GM19455 (cell line): ENCODE measurements around the gene CPLANE1.
A peak's percentile ranks its signal among the peaks of the same experiment; 100 is the strongest.
"Not testable (repeated sequence)": the region's sequence is repeated elsewhere in the genome, so short reads cannot be mapped to it uniquely, and the experiment has no call there.

Experiments used
- ATAC-seq: cut with Tn5 transposase; IDR thresholded peaks from one replicate; pipeline ENCODE4 v1.9.1; 2021; ENCODE audit not compliant: unreplicated experiment

The CPLANE1 gene

DNA sequence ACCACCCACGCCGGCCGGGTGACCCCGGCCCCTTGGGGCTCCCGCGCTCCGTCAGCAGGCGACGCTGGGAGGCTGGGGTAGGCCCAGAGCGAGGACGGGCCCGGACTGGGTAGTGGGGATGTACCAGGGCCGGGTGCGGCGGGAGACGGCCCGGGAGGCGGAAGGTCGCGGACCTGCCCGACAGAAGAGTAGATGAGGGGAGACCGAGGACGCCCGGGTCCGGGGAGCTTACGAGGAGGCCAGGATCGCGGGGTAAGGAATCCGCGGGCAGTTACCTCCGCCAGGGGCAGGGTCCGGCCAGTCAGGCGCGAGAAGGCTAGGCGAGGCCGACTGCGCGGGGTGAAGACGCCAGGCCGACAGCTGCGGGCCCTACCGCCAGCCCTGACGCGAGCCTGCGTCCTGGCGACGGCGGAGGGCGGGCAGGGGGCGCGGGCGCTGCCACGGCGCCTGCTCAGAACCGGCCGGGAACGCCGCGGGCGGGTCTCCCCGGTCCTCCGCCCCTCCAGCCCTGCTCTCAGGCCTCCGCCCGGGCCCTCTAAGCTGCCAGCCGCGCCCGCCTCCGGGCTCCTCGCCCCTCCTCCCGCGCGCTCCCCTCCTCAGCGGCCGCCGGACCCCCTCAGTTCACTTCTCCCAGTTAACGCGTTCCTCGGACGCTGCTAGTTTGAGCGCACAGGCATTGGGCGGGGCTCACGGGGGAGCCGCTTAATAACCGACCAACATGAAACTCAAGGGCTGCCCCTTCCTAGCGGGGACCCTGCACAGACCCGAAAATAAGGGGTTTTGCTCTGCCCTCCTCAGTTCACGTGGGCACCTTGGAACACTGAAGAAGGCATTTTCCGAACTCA, at the start of gene CPLANE1:
CPLANE1 (minus strand) TSS at position 407 of the 845 bp plus-strand sequence. CDS start 1,678 bp downstream, outside the sequence.
- peak; percentile 82 for ATAC-seq

DNA sequence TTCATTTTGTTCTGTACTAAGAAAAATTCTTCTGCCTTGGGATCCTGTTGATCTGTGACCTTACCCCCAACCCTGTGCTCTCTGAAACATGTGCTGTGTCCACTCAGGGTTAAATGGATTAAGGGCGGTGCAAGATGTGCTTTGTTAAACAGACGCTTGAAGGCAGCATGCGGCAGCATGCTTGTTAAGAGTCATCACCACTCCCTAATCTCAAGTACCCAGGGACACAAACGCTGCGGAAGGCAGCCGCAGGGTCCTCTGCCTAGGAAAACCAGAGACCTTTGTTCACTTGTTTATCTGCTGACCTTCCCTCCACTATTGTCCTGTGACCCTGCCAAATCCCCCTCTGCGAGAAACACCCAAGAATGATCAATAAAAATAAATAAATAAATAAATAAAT, 47.1 kb upstream of the CPLANE1 start:
- ATAC-seq = not testable (repeated sequence)

- no peak for ATAC-seq
These were observed 34.1 kb upstream of the CPLANE1 start for GRCh38 chr5:37283214-37283820.

- ATAC-seq = no peak
These were observed 26.3 kb upstream of the CPLANE1 start for GRCh38 chr5:37275511-37275910.

GRCh38 chr5:37272511-37272910, 23.3 kb upstream of the CPLANE1 start:
- no peak for ATAC-seq

GRCh38 chr5:37268100-37268499, 18.9 kb upstream of the CPLANE1 start:
- ATAC-seq = not testable (repeated sequence)

- no peak for ATAC-seq
These were observed 6.7 kb upstream of the CPLANE1 start for GRCh38 chr5:37255774-37256358.

- ATAC-seq = no peak
These were observed 5.4 kb upstream of the CPLANE1 start for GRCh38 chr5:37254581-37254980.

- ATAC-seq = no peak
These were observed 2.5 kb upstream of the CPLANE1 start for GRCh38 chr5:37251665-37252064.

- no peak for ATAC-seq
These were observed 614 bp upstream of the CPLANE1 start for GRCh38 chr5:37249815-37250164.

GRCh38 chr5:37248421-37248969, 681 bp downstream of the CPLANE1 start:
- ATAC-seq = no peak

GRCh38 chr5:37247496-37247895, 1.7 kb downstream of the CPLANE1 start:
- no peak for ATAC-seq

DNA sequence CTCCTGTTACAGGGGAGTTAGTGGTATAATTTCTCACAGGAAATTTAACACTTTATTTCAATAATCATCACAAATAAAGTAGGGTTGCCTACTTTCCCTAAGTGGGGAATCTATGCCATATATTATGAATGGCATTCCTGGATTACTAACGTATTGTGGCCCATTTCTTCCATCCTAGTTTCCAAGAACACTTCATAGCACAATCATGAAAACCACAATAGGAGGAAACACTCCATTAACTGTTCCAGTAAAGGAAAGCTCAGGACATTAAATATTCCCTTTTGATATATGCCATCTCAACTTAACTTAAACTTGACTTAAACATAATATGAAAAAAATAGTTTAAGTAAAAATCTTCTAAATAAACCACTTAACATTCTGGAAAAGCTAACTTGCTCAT, 2.1 kb downstream of the CPLANE1 start:
- ATAC-seq = no peak

- ATAC-seq = no peak
These were observed 14.9 kb downstream of the CPLANE1 start for GRCh38 chr5:37234288-37234687.

DNA sequence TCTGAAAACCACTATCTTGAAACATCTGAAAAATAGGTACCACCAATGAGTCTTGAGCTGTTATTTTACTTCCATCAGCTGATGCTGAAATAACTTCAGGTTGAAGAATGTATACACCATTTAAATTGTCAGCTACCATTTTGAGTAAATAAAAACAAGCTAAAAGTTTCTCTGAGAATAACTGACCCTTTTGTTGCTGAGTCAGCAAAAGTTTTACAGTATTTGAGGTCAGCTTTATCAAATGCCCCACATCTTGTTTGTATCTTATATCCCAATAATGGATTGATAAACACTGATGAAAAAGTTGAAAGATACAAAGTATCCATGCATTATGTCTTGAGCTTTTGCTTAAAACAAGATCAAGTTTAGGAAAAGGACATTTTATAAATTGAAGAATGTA, 22.8 kb downstream of the CPLANE1 start:
- no peak for ATAC-seq

DNA sequence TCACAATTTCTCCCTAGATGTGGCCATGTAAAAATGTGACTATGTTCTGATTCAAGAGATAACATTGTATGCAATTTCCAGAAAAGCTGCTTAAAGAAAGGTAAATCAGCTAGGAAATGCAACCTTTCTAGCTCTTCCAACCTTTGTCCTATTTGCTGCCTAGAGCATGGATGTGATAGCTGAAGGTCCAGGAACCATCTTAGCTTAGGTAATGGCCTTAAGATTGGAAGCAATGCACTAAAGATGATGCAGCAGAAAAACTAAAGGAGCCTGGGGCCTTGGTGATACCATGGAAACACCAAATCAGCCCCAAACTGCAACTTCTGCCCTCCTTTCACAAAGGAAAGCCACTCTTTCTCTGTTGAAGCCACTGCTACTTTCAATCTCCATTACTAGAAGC, 27.0 kb downstream of the CPLANE1 start:
- ATAC-seq = no peak

GRCh38 chr5:37220426-37220825, 28.8 kb downstream of the CPLANE1 start:
- ATAC-seq = not testable (repeated sequence)

GRCh38 chr5:37219384-37219783, 29.8 kb downstream of the CPLANE1 start:
- ATAC-seq = not testable (repeated sequence)

DNA sequence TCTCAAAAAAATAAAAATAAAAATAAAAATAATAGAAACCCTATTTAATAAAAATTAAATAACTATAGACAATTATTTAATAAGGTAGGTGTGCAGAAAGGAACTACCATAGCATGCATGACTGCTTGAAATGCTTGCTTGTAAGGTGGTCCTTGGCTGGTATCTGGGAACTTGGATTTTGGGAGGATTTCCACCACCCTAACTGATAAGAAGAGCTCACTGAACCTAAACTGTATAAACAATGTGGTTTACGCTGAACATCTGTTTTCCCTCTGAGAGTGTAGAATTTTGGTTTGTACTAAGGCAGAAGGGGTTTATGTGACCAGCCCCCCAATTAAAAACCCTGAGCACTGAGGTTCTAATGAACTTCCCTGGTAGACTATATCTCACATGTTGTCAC, 31.2 kb downstream of the CPLANE1 start:
- ATAC-seq = no peak

GRCh38 chr5:37214550-37214949, 34.6 kb downstream of the CPLANE1 start:
- ATAC-seq = no peak

DNA sequence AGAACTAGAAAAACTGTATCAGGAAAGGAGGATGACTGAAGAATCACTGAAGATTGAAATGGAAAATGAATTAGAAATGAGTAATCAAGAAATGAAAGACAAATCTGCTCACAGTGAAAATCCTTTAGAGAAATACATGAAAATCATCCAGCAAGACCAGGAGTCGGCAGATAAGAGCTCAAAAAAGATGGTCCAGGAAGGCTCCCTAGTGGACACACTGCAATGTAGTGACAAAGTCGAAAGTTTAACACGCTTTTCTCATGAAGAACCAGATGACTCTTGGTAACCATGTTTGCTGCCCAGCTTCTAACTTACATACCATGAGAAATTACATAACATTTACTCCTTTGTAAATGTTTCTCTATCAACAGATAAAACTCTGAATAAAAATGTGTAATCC, 37.1 kb downstream of the CPLANE1 start:
- no peak for ATAC-seq

DNA sequence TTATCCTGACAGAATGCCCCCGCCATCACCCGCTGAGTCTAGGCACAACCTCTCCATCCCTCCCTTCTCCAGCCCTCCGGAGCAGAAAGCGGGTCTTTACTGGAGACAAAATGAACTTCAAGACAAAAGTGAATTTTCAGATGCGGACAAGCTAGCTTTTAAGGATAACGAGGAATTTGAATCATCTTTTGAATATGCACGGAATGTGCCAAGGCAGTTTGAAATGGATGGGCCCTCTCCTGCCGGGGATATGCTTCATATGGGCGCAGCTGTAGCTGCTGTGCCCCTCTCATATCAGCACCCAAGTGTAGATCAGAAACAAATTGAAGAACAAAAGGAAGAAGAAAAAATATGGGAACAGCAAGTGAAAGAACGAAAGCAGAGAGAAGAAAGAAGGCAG, 37.5 kb downstream of the CPLANE1 start:
- no peak for ATAC-seq
